Stimulated activated CD8-positive, alpha-beta memory T cell treated with anti-CD3 and anti-CD28 coated beads, Interleukin-12 subunit alpha, Interleukin-12 subunit beta, amount 100 ng/mL, for 1 hour (primary cell): ENCODE data around the gene RAD51B.
"Not testable (repeated sequence)": the region's sequence is repeated elsewhere in the genome, so short reads cannot be mapped to it uniquely, and the experiment has no call there.

Source experiments
- DNase-seq: peaks from one replicate; pipeline ENCODE4 v3.0.0-alpha.2; 2020; ENCODE audit warnings: low read depth

The RAD51B gene

GRCh38 chr14:68178282-68178681 is 358.7 kb downstream of the RAD51B start:
- DNase-seq = no peak

GRCh38 chr14:68181519-68182326 is 362.1 kb downstream of the RAD51B start:
- no peak for DNase-seq

GRCh38 chr14:68182492-68182891 is 362.9 kb downstream of the RAD51B start:
- DNase-seq = no peak

GRCh38 chr14:68186500-68187276 is 367.1 kb downstream of the RAD51B start:
- not testable (repeated sequence) for DNase-seq

- no peak for DNase-seq
These were observed 368.6 kb downstream of the RAD51B start for GRCh38 chr14:68188174-68188573.

- no peak for DNase-seq
These were observed 370.5 kb downstream of the RAD51B start for GRCh38 chr14:68190032-68190431.

GRCh38 chr14:68191567-68192321 is 372.2 kb downstream of the RAD51B start:
- no peak for DNase-seq

- no peak for DNase-seq
These were observed 373.4 kb downstream of the RAD51B start for GRCh38 chr14:68192935-68193334.

GRCh38 chr14:68193970-68194681 is 374.5 kb downstream of the RAD51B start:
- no peak for DNase-seq

GRCh38 chr14:68195126-68195525 is 375.5 kb downstream of the RAD51B start:
- DNase-seq = no peak

- no peak for DNase-seq
These were observed 379.3 kb downstream of the RAD51B start for GRCh38 chr14:68198713-68199495.

- no peak for DNase-seq
These were observed 380.1 kb downstream of the RAD51B start for GRCh38 chr14:68199554-68200151.

- DNase-seq = no peak
These were observed 384.3 kb downstream of the RAD51B start for GRCh38 chr14:68203871-68204270.

- DNase-seq = no peak
These were observed 388.6 kb downstream of the RAD51B start for GRCh38 chr14:68208218-68208617.

- no peak for DNase-seq
These were observed 389.2 kb downstream of the RAD51B start for GRCh38 chr14:68208626-68209317.

- peak; percentile 6 for DNase-seq
These were observed 391.2 kb downstream of the RAD51B start for GRCh38 chr14:68210729-68211299.

- DNase-seq = no peak
These were observed 391.8 kb downstream of the RAD51B start for GRCh38 chr14:68211421-68211820.

GRCh38 chr14:68211886-68212285 is 392.3 kb downstream of the RAD51B start:
- DNase-seq = no peak

GRCh38 chr14:68212361-68212760 is 392.8 kb downstream of the RAD51B start:
- DNase-seq = no peak

- no peak for DNase-seq
These were observed 394.9 kb downstream of the RAD51B start for GRCh38 chr14:68214431-68214830.
